SU-DHL-6 (cell line): Measurements from ENCODE around the gene VEZT.

ENCODE experiments used
- CTCF ChIP-seq: fragments of 200-600 bp; sonication (generic); IDR thresholded peaks from one replicate; pipeline ENCODE4 v1.5.1; 2017; ENCODE audit warnings: antibody characterized with exemption, mild to moderate bottlenecking, low read length, moderate library complexity; ENCODE audit not compliant: insufficient read depth, poor library complexity, severe bottlenecking
- EZH2phosphoT487 ChIP-seq: fragments of 200-600 bp; sonication (generic), shearing (Covaris generic); conservative IDR thresholded peaks from 2 replicates; pipeline ENCODE4 v1.6.1; 2018; ENCODE audit warnings: mild to moderate bottlenecking, antibody characterized with exemption, low read length, moderate library complexity, mixed read lengths

GRCh38 chr12:95312656-95313055, 95.0 kb downstream of the VEZT start:
- no peak for TF ChIP-seq CTCF
- no peak for TF ChIP-seq EZH2phosphoT487
